Cerebellar nuclear complex (tissue), 1 donor: ENCODE results near the gene IFI27L2.
A peak's percentile ranks its signal among the peaks of the same experiment; 100 is the strongest.

Source experiments
- DNase-seq, 2 experiments: peaks; one replicate each; lab custom pipeline; 2025; lab: John Stamatoyannopoulos, UW

IFI27L2 gene

GRCh38 chr14:94152676-94153075 is 23.3 kb upstream of the IFI27L2 start:
- DNase-seq, result no peak

GRCh38 chr14:94145902-94146527 is 16.6 kb upstream of the IFI27L2 start:
- DNase-seq, result no peak

GRCh38 chr14:94144765-94145164 is 15.4 kb upstream of the IFI27L2 start:
- DNase-seq, result no peak

GRCh38 chr14:94143711-94144110 is 14.3 kb upstream of the IFI27L2 start:
- DNase-seq, result no peak

- no peak for DNase-seq
These were observed 13.8 kb upstream of the IFI27L2 start for GRCh38 chr14:94143239-94143638.

- no peak for DNase-seq
These were observed 13.4 kb upstream of the IFI27L2 start for GRCh38 chr14:94142836-94143235.

GRCh38 chr14:94142247-94142646 is 12.8 kb upstream of the IFI27L2 start:
- DNase-seq, result no peak

- no peak for DNase-seq
These were observed 10.0 kb upstream of the IFI27L2 start for GRCh38 chr14:94139421-94139820.

GRCh38 chr14:94139006-94139405 is 9.6 kb upstream of the IFI27L2 start:
- no peak for DNase-seq

GRCh38 chr14:94138251-94138650 is 8.8 kb upstream of the IFI27L2 start:
- no peak for DNase-seq

- DNase-seq, result peak in 1 of 2 experiments; percentile 29
These were observed 7.3 kb upstream of the IFI27L2 start for GRCh38 chr14:94136575-94137331.

- no peak for DNase-seq
These were observed 6.1 kb upstream of the IFI27L2 start for GRCh38 chr14:94135476-94135875.

GRCh38 chr14:94132285-94132887 is 3.0 kb upstream of the IFI27L2 start:
- peak in 1 of 2 experiments; percentile 38 for DNase-seq

- peak in 1 of 2 experiments; percentile 12 for DNase-seq
These were observed 482 bp upstream of the IFI27L2 start for GRCh38 chr14:94129758-94130414.

- no peak for DNase-seq
These were observed 1.1 kb downstream of the IFI27L2 start for GRCh38 chr14:94128216-94128839.

GRCh38 chr14:94127330-94127729 is 2.1 kb downstream of the IFI27L2 start:
- no peak for DNase-seq

GRCh38 chr14:94126800-94127199 is 2.6 kb downstream of the IFI27L2 start:
- DNase-seq, result no peak

GRCh38 chr14:94126419-94126677 is 3.1 kb downstream of the IFI27L2 start:
- DNase-seq, result no peak

- no peak for DNase-seq
These were observed 3.6 kb downstream of the IFI27L2 start for GRCh38 chr14:94125659-94126418.

GRCh38 chr14:94124582-94125377 is 4.6 kb downstream of the IFI27L2 start:
- no peak for DNase-seq

- DNase-seq, result no peak
These were observed 5.5 kb downstream of the IFI27L2 start for GRCh38 chr14:94123868-94124267.
